CD4-positive, alpha-beta T cell (primary cell): ENCODE measurements around the gene CDH4. TPM values are rescaled to one million over a fixed set of nuclear protein-coding genes. Genes with fewer than 3 reads are reported as not detected.

ENCODE experiments used
- ATAC-seq: fragments of 200-7000 bp; cut with Tn5 transposase; one replicate; pipeline ENCODE4 v1.10.0; 2022; ENCODE audit warnings: mild to moderate bottlenecking; ENCODE audit not compliant: poor library complexity
- CTCF ChIA-PET: fragments of 350-600 bp; sonication (Branson Sonifier 250); formaldehyde crosslinking; loops from one replicate; lab custom pipeline; 2021; ENCODE audit warnings: antibody characterized with exemption, inconsistent platforms; lab: Charles Lee
- POLR2A ChIA-PET: fragments of 350-600 bp; sonication (Branson Sonifier 250); formaldehyde crosslinking; loops from one replicate; lab custom pipeline; 2021; ENCODE audit warnings: antibody characterized with exemption, inconsistent platforms; lab: Charles Lee
- DNase-seq, 14 experiments: peaks; one replicate each; pipeline ENCODE4 v3.0.0-alpha.2; 2013 to 2020; ENCODE audit warnings: mixed read lengths in 2 of 14
- H3K27ac ChIP-seq, 2 donors: one replicate each; pipeline versions ENCODE4 v1.5.1 to v1.7.0; 2013; ENCODE audit warnings: low read length in 2 of 2, low read depth in 1 of 2, mild to moderate bottlenecking in 1 of 2
- H3K27me3 ChIP-seq, 2 experiments: 1 replicate in 1 of 2; 2 replicates in 1 of 2; pipeline versions ENCODE4 v1.6.1 to v1.7.0; 2013; ENCODE audit warnings: low read length in 2 of 2, control low read depth in 1 of 2, mild to moderate bottlenecking in 1 of 2, moderate library complexity in 1 of 2; ENCODE audit not compliant: insufficient read depth in 2 of 2, control insufficient read depth in 1 of 2
- H3K36me3 ChIP-seq: one replicate; pipeline ENCODE4 v1.6.1; 2013; ENCODE audit warnings: low read length, control low read depth; ENCODE audit not compliant: insufficient read depth
- H3K4me1 ChIP-seq: one replicate; pipeline ENCODE4 v1.6.1; 2013; ENCODE audit warnings: low read length, control low read depth; ENCODE audit not compliant: insufficient read depth
- H3K4me3 ChIP-seq: one replicate; pipeline ENCODE4 v1.5.1; 2013; ENCODE audit warnings: mild to moderate bottlenecking, low read length, moderate library complexity
- H3K9me3 ChIP-seq, 2 experiments: 1 replicate in 1 of 2; 2 replicates in 1 of 2; pipeline versions ENCODE4 v1.6.1 to v1.7.0; 2013; ENCODE audit warnings: low read length in 2 of 2, mild to moderate bottlenecking in 2 of 2, control low read depth in 1 of 2, moderate library complexity in 1 of 2; ENCODE audit not compliant: control insufficient read depth in 1 of 2, insufficient read depth in 1 of 2
- H3K27ac Mint-ChIP-seq: one replicate; pipeline ENCODE4 v1.8.0; 2020; ENCODE audit warnings: mixed read lengths
- H3K27me3 Mint-ChIP-seq: one replicate; pipeline ENCODE4 v1.8.0; 2021; ENCODE audit warnings: mixed read lengths
- H3K36me3 Mint-ChIP-seq: one replicate; pipeline ENCODE4 v1.8.0; 2021; ENCODE audit warnings: low read depth, mixed read lengths
- H3K4me1 Mint-ChIP-seq: one replicate; pipeline ENCODE4 v1.8.0; 2021; ENCODE audit warnings: low read depth, mixed read lengths
- H3K4me3 Mint-ChIP-seq: one replicate; pipeline ENCODE4 v1.8.0; 2020; ENCODE audit warnings: mild to moderate bottlenecking, mixed read lengths
- H3K9me3 Mint-ChIP-seq: one replicate; pipeline ENCODE4 v1.8.0; 2020; ENCODE audit warnings: mixed read lengths
- intact Hi-C, 2 experiments: fragments of 100-400 bp; cut with DNase I in 1 of 2; cut with micrococcal nuclease in 1 of 2; formaldehyde crosslinking; loops; one replicate each; pipeline versions ENCODE4 v1.15.1 to v1.9.0; 2023 to 2025; cut with DNase I, micrococcal nuclease
- total RNA-seq, 174 experiments: library from RNA in 2 of 174; stranded (reverse) in 2 of 174; gene quantifications; one replicate each; pipeline ENCODE4 v1.2.3 and lab custom pipeline; 2021 to 2026
- TF ChIP-seq, protein P1 (sequence below): fragments of 200-600 bp; IDR thresholded peaks from one replicate; pipeline ENCODE4 v1.8.0; 2022; ENCODE audit warnings: antibody characterized with exemption, mild to moderate bottlenecking

The CDH4 gene
- total RNA-seq, 2 experiments from 2014 or later, result 0.11 TPM

DNA sequence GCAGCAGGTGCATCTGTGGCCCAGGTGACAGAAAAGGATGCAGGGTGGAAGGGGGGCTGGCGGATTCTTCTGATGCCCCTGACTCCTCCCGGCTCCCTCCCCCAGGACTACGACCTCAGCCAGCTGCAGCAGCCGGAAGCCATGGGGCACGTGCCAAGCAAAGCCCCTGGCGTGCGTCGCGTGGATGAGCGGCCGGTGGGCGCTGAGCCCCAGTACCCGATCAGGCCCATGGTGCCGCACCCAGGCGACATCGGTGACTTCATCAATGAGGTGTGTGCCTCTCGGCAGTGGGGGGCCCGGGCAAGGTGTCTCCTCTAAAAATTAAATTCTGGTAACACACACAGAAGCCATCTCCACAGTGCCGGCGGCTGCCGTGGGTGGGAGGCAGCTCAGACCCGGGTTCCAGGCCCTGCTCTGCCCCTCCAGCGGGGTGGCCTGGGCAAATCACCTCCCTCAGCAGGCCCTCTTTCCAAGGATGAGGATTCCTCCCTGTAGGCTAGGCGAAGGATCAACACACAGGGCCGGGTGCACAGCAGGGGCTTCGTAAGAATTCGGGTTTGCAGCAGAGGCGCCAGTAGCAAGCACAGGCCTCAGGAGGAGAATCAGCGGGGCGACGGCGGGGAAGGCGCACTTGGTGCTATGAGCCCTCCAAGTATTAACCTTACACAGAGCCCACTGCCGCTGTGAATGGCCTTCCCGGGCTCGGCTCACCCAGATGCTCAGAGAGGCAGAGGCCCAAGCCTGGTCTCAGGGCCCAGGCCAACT, 682.1 kb downstream of the CDH4 start:
- DNase-seq (peak in 1 of 14 experiments; percentile 23), ATAC-seq (no peak)
- H3K27ac ChIP-seq, result no peak overlapping the region
- Mint-ChIP-seq H3K27me3 (no peaks in the 10 kb centered on the region), H3K36me3 (no peaks in the 10 kb centered on the region), H3K27ac (no peak overlapping the region), H3K4me3 (no peak overlapping the region), H3K4me1 (no peaks in the 10 kb centered on the region), H3K9me3 (no peaks in the 10 kb centered on the region)
- intact Hi-C loops, result no loop called here
- no peaks in the 10 kb centered on the region for H3K36me3 ChIP-seq
- ChIA-PET POLR2A (no interaction called here), CTCF (no interaction called here)
- peaks cover 0 to 13% of the 10 kb centered on the region in 2 experiments for H3K9me3 ChIP-seq
- H3K4me1 ChIP-seq, result no peaks in the 10 kb centered on the region
- no peaks in the 10 kb centered on the region for H3K27me3 ChIP-seq
- TF ChIP-seq, protein P1, sequence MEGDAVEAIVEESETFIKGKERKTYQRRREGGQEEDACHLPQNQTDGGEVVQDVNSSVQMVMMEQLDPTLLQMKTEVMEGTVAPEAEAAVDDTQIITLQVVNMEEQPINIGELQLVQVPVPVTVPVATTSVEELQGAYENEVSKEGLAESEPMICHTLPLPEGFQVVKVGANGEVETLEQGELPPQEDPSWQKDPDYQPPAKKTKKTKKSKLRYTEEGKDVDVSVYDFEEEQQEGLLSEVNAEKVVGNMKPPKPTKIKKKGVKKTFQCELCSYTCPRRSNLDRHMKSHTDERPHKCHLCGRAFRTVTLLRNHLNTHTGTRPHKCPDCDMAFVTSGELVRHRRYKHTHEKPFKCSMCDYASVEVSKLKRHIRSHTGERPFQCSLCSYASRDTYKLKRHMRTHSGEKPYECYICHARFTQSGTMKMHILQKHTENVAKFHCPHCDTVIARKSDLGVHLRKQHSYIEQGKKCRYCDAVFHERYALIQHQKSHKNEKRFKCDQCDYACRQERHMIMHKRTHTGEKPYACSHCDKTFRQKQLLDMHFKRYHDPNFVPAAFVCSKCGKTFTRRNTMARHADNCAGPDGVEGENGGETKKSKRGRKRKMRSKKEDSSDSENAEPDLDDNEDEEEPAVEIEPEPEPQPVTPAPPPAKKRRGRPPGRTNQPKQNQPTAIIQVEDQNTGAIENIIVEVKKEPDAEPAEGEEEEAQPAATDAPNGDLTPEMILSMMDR, result no peak
- no peak overlapping the region for H3K4me3 ChIP-seq

DNA sequence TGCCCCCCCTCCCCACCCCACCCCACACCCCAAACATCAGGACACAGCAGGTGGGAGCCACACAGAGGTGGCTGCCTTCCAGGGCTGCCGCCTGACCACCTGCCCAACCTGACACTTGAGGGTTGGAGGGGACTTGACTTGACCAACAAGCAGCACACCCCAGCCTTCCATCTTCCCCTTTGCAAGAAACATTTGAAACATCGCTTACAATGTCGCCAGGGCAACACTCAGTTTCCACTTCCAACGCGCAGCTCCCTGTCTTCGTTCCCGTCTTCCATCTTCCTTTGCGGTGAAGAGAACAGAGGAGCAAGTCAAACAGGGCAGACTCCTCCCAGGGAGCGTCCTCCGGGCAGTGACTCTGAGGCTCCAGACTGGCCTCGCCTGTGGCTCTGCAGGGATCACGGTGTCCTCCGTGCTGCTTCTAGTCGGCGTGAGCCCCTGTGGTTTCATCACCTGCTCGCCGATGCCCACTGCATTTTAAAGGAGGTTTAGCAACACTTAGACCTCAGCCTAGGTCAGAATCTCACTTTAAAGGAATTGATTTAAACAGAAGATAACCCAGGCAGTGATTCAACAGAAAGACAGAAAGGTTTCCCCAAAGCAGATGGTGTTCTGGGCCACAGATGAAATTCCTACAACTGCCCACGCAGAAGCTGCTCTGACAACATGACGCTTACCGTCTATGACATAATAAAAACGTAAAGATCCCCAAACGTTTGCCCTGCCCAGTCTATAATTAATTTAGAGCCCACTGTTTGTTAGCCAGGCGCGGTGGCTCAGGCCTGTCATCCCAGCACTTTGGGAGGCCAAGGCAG, 682.9 kb downstream of the CDH4 start:
- ChIA-PET CTCF (no interaction called here), POLR2A (no interaction called here)
- Mint-ChIP-seq H3K4me1 (no peaks in the 10 kb centered on the region), H3K4me3 (no peak overlapping the region), H3K36me3 (no peaks in the 10 kb centered on the region), H3K27ac (no peak overlapping the region), H3K9me3 (no peaks in the 10 kb centered on the region), H3K27me3 (no peaks in the 10 kb centered on the region)
- H3K4me1 ChIP-seq, result no peaks in the 10 kb centered on the region
- H3K36me3 ChIP-seq, result no peaks in the 10 kb centered on the region
- ATAC-seq, result no peak
- TF ChIP-seq, protein P1, result no peak
- no peak overlapping the region for H3K27ac ChIP-seq
- intact Hi-C loops, result no loop called here
- no peaks in the 10 kb centered on the region for H3K27me3 ChIP-seq
- no peak overlapping the region for H3K4me3 ChIP-seq
- peaks cover 0 to 7% of the 10 kb centered on the region in 2 experiments for H3K9me3 ChIP-seq
- no peak for DNase-seq

DNA sequence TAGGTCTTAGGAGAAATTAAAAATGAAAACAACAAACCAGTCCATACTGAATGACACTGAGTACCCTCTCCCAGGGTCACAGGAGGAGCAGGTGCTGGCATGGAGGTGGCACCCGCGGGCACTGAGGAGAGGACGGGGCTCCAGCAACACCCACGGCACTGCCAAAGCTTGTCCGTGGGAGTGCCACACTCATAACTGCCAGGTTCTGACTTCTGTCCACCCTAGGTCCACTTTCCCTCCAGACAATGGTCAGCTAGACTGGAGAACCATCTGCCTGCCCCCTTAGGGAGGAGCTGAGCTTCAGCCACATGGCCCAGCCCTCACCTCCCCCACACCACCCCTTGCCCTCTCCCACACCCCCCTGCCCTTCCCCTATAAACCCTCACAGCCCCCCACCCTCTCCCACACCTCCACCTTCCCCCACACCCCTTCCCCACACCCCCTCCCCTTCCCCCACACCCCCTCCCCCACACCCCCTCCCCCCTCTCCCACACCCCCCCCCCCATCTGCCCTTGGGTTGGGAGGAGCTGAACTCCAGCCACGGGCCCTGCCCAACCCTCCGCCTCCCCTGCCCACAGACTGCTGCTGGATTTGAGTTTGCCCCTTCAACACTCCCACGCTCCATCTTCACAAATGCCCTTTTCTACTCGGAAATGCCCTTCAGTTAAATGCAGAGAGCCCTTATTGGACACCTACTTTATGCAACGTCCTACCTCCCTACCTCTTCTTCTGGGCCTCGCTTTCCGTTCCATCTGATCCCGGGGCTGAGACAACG, 684.1 kb downstream of the CDH4 start:
- Mint-ChIP-seq H3K27ac (no peak overlapping the region), H3K4me3 (no peak overlapping the region), H3K27me3 (no peaks in the 10 kb centered on the region), H3K9me3 (no peaks in the 10 kb centered on the region), H3K36me3 (no peaks in the 10 kb centered on the region), H3K4me1 (no peaks in the 10 kb centered on the region)
- ChIA-PET CTCF (no interaction called here), POLR2A (no interaction called here)
- Histone ChIP-seq H3K36me3 (no peaks in the 10 kb centered on the region), H3K27me3 (no peaks in the 10 kb centered on the region), H3K4me3 (no peak overlapping the region), H3K9me3 (peaks cover 0 to 4% of the 10 kb centered on the region in 2 experiments), H3K4me1 (no peaks in the 10 kb centered on the region), H3K27ac (no peak overlapping the region)
- intact Hi-C loops, result no loop called here
- ATAC-seq, result no peak
- TF ChIP-seq, protein P1, result no peak
- no peak for DNase-seq
